ENCODE measurements around the gene CITED2. TPM values are rescaled to one million over a fixed set of nuclear protein-coding genes. Genes with fewer than 3 reads are reported as not detected.

Gene CITED2
- total and polyA plus RNA-seq, 12 donors, result 21.3 to 433 (median 225) TPM

GRCh38 chr6:139336488-139336887 lies 38.0 kb downstream of the CITED2 start:
- peak; percentile 34 to 64 (median 57) for DNase-seq
- no peaks in the 10 kb centered on the region for H3K9me3 ChIP-seq (replicated peaks in 1 of 3)
- H3K4me3 ChIP-seq, result no peak overlapping the region
- H3K36me3 ChIP-seq (replicated peaks in 1 of 2), result no peaks in the 10 kb centered on the region
- WGBS, 4 donors, result 29 to 47% (median 37%) methylated on average over 4 of the region's 4 CpGs
- no peaks in the 10 kb centered on the region for H3K27me3 ChIP-seq
- TF ChIP-seq POLR2A (IDR thresholded peaks at IDR 0.05), result no peak
- TF ChIP-seq CTCF (IDR thresholded peaks at IDR 0.05), result no peak
- H3K27ac ChIP-seq, result no peak overlapping the region
- intact Hi-C loops (cut with DNase I), result no loop called here
- no peaks in the 10 kb centered on the region for H3K4me1 ChIP-seq (replicated peaks in 1 of 2)

GRCh38 chr6:139335447-139336210 lies 38.8 kb downstream of the CITED2 start:
- H3K27ac ChIP-seq, result peak overlapping the region in 2 of 5 donors; percentile 15 to 50

GRCh38 chr6:139334806-139335446 lies 39.5 kb downstream of the CITED2 start:
- Histone ChIP-seq H3K27ac (peak overlapping the region in 2 of 5 donors; percentile 15 to 50), H3K4me3 (no peak overlapping the region), H3K27me3 (no peaks in the 10 kb centered on the region), H3K9me3 (replicated peaks in 1 of 3) (no peaks in the 10 kb centered on the region), H3K4me1 (replicated peaks in 1 of 2) (no peaks in the 10 kb centered on the region), H3K36me3 (replicated peaks in 1 of 2) (no peaks in the 10 kb centered on the region)
- no peak for DNase-seq
- WGBS, 4 donors, result 56 to 69% (median 60%) methylated on average over 5 of the region's 5 CpGs
- intact Hi-C loops (cut with DNase I), result no loop called here
- no peak for TF ChIP-seq CTCF (IDR thresholded peaks at IDR 0.05)
- TF ChIP-seq POLR2A (IDR thresholded peaks at IDR 0.05), result no peak

More at GRCh38 chr6:139335447-139336210, 38.8 kb downstream of the CITED2 start:
- WGBS, 4 donors, result 78 to 89% (median 87%) methylated on average over 5 of the region's 5 CpGs
- intact Hi-C loops (cut with DNase I), result no loop called here
- H3K4me3 ChIP-seq, result no peak overlapping the region
- H3K4me1 ChIP-seq (replicated peaks in 1 of 2), result no peaks in the 10 kb centered on the region
- no peaks in the 10 kb centered on the region for H3K27me3 ChIP-seq
- no peaks in the 10 kb centered on the region for H3K36me3 ChIP-seq (replicated peaks in 1 of 2)
- no peaks in the 10 kb centered on the region for H3K9me3 ChIP-seq (replicated peaks in 1 of 3)
- no peak for DNase-seq
- no peak for TF ChIP-seq POLR2A (IDR thresholded peaks at IDR 0.05)

- intact Hi-C loops (cut with DNase I), result no loop called here
Measured at GRCh38 chr6:139330826-139331500, 43.5 kb downstream of the CITED2 start.

More at GRCh38 chr6:139330826-139331500, 43.5 kb downstream of the CITED2 start:
- H3K27ac ChIP-seq, result no peak overlapping the region
- 63 to 70% (median 68%) methylated on average over 3 of the region's 3 CpGs for WGBS, 4 donors
- TF ChIP-seq POLR2A (IDR thresholded peaks at IDR 0.05) (no peak), CTCF (IDR thresholded peaks at IDR 0.05) (no peak)
- H3K4me1 ChIP-seq (replicated peaks in 1 of 2), result no peaks in the 10 kb centered on the region
- H3K9me3 ChIP-seq (replicated peaks in 1 of 3), result no peaks in the 10 kb centered on the region
- H3K27me3 ChIP-seq, result no peaks in the 10 kb centered on the region
- H3K36me3 ChIP-seq (replicated peaks in 1 of 2), result no peaks in the 10 kb centered on the region
- H3K4me3 ChIP-seq, result no peak overlapping the region
- DNase-seq, result no peak

All from adrenal gland (tissue), 12 donors.